ENCODE results near the gene CCDC51.

The CCDC51 gene

GRCh38 chr3:48433472-48434118 is 6.3 kb downstream of the CCDC51 start:
- DNase-seq (ENCODE audit: low read depth): no peak

- no peak for DNase-seq (ENCODE audit: low read depth)
Measured at GRCh38 chr3:48432411-48433371, 7.2 kb downstream of the CCDC51 start.

- DNase-seq (ENCODE audit: low read depth): no peak
Measured at GRCh38 chr3:48431224-48432029, 8.5 kb downstream of the CCDC51 start.

- DNase-seq (ENCODE audit: low read depth): no peak
Measured at GRCh38 chr3:48430708-48431101, 9.2 kb downstream of the CCDC51 start.

- DNase-seq (ENCODE audit: low read depth): peak; percentile 46
Measured at GRCh38 chr3:48429960-48430707, 9.8 kb downstream of the CCDC51 start, which contains the start of gene PLXNB1. Gene PLXNB1 (minus strand): TSS chr3:48430086. CDS start chr3:48424611, 5,475 bp downstream.

GRCh38 chr3:48429317-48429959 is 10.5 kb downstream of the CCDC51 start:
- DNase-seq (ENCODE audit: low read depth): peak; percentile 33

- DNase-seq (ENCODE audit: low read depth): no peak
Measured at GRCh38 chr3:48428572-48429316, 11.2 kb downstream of the CCDC51 start.

- no peak for DNase-seq (ENCODE audit: low read depth)
Measured at GRCh38 chr3:48428088-48428571, 11.8 kb downstream of the CCDC51 start.

- no peak for DNase-seq (ENCODE audit: low read depth)
Measured at GRCh38 chr3:48427630-48427962, 12.3 kb downstream of the CCDC51 start.

- peak; percentile 86 for DNase-seq (ENCODE audit: low read depth)
Measured at GRCh38 chr3:48426944-48427629, 12.8 kb downstream of the CCDC51 start.

- no peak for DNase-seq (ENCODE audit: low read depth)
Measured at GRCh38 chr3:48426401-48426909, 13.5 kb downstream of the CCDC51 start.

GRCh38 chr3:48425281-48425812 is 14.6 kb downstream of the CCDC51 start:
- no peak for DNase-seq (ENCODE audit: low read depth)

GRCh38 chr3:48423883-48424695 is 15.8 kb downstream of the CCDC51 start:
- no peak for DNase-seq (ENCODE audit: low read depth)

- DNase-seq (ENCODE audit: low read depth): peak; percentile 45
Measured at GRCh38 chr3:48423241-48423882, 16.6 kb downstream of the CCDC51 start.

- DNase-seq (ENCODE audit: low read depth): no peak
Measured at GRCh38 chr3:48422681-48423080, 17.2 kb downstream of the CCDC51 start.

- no peak for DNase-seq (ENCODE audit: low read depth)
Measured at GRCh38 chr3:48422272-48422671, 17.6 kb downstream of the CCDC51 start.

- DNase-seq (ENCODE audit: low read depth): no peak
Measured at GRCh38 chr3:48420561-48420960, 19.4 kb downstream of the CCDC51 start.

- DNase-seq (ENCODE audit: low read depth): no peak
Measured at GRCh38 chr3:48419597-48419996, 20.3 kb downstream of the CCDC51 start.
